Activated CD8-positive, alpha-beta memory T cell treated with anti-CD3 and anti-CD28 coated beads for 36 hours (primary cell): ENCODE data around the gene LRIT1. TPM values are rescaled to one million over a fixed set of nuclear protein-coding genes. Genes with fewer than 3 reads are reported as not detected.
"Not testable (repeated sequence)": the region's sequence is repeated elsewhere in the genome, so short reads cannot be mapped to it uniquely, and the experiment has no call there.

Source experiments
- CTCF ChIA-PET: fragments of 350-600 bp; sonication (Branson Sonifier 250); formaldehyde crosslinking; loops from one replicate; lab custom pipeline; 2021; ENCODE audit warnings: antibody characterized with exemption; lab: Charles Lee
- POLR2A ChIA-PET: fragments of 350-600 bp; sonication (Branson Sonifier 250); formaldehyde crosslinking; loops from one replicate; lab custom pipeline; 2021; ENCODE audit warnings: antibody characterized with exemption; lab: Charles Lee
- total RNA-seq, 2 experiments: library from RNA; stranded (reverse); gene quantifications; one replicate each; pipeline ENCODE4 v1.2.3, GENCODE V29; 2021

LRIT1 gene, protein sequence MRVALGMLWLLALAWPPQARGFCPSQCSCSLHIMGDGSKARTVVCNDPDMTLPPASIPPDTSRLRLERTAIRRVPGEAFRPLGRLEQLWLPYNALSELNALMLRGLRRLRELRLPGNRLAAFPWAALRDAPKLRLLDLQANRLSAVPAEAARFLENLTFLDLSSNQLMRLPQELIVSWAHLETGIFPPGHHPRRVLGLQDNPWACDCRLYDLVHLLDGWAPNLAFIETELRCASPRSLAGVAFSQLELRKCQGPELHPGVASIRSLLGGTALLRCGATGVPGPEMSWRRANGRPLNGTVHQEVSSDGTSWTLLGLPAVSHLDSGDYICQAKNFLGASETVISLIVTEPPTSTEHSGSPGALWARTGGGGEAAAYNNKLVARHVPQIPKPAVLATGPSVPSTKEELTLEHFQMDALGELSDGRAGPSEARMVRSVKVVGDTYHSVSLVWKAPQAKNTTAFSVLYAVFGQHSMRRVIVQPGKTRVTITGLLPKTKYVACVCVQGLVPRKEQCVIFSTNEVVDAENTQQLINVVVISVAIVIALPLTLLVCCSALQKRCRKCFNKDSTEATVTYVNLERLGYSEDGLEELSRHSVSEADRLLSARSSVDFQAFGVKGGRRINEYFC
- total RNA-seq: not detected

DNA sequence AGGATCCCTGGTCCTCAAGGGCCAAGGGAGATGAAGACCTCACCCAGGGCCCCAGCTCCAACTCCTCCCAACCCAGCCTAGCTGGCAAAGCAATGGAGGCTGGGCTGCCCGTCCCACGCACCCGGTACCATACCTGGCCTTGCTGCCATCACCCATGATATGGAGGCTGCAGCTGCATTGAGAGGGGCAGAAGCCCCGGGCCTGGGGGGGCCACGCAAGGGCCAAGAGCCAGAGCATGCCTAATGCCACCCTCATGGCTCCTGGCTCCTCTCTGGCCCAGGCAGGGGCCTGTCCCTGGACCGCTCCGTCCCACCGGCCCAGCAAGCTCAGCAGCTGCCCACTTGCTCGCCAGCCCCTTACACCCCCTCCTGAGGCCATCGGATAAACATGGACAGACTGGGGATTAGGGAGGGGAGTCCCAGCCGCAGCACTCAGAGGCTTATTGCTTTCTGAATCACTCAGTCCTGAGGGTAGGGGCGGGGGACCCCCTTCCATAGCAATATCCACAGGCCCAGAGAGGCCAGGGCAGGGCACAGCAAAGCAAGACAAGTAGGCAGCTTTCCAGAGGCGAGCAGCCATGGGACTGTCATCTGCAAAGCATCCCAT is at the start of gene LRIT1:
LRIT1 (minus strand) TSS at position 362 of the 606 bp plus-strand sequence; CDS start at position 255, 107 bp downstream.
- ChIA-PET CTCF (interaction anchor here (1.1 kb wide), 1 partner anchor 25 kb away, joined by 3 read pairs; no protein-coding TSS in a partner anchor), POLR2A (no interaction called here)

DNA sequence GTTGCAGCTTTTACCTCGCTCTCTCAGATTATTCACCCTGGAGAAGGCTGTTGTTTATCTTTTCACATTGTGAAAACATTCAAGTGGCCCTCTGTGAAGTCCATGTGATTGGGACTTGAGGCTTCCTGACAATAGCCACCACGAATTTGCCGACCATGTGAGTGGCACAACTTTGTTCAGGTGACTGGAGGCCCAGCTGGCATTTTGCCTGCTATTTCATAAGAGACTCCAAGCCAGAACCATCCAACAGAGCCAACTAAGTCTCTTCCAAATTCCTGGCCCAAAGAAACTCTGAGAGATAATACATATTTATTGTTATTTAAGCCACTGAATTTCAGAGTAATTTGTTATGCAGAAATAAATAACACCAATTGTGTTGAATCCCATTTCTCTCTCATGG is 48.9 kb upstream of the LRIT1 start:
- ChIA-PET CTCF (interaction anchor here (1.3 kb wide), 1 partner anchor 23 kb away, joined by 4 read pairs; no protein-coding TSS in a partner anchor), POLR2A (no interaction called here)

DNA sequence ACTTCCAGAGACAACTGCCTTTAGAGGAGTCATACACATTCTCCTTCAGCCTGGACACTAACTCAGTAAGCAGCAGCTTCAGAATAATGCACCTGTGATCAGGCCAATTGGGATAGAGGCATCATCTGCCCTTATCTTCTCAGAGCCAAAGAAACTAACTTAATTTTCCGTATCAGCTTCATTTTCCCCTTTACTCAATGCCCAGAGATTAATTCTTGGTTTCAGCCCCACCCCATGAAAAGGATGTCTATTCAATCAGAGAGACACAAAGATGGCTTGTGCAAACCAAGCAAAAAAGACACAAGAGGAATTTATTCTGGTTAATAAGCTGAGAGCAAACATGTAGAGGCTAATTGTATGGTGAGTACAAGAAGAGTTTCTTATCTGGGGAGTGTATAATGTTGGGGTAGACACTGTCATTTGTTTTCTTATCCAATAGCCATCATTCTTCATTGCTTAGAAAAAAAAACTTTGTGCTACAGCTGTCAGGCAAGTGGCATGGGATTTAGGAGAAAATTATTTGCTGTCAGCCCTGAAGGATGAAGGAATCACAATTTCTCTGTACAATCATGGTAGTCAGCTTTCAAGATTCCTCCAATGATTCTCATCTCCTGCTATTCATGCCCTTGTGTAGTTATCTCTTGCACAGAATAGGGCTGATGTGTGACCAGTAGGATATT is 48.3 kb upstream of the LRIT1 start:
- CTCF ChIA-PET: interaction anchor here (1.3 kb wide), 1 partner anchor 22 kb away, joined by 4 read pairs; no protein-coding TSS in a partner anchor
- POLR2A ChIA-PET: no interaction called here

DNA sequence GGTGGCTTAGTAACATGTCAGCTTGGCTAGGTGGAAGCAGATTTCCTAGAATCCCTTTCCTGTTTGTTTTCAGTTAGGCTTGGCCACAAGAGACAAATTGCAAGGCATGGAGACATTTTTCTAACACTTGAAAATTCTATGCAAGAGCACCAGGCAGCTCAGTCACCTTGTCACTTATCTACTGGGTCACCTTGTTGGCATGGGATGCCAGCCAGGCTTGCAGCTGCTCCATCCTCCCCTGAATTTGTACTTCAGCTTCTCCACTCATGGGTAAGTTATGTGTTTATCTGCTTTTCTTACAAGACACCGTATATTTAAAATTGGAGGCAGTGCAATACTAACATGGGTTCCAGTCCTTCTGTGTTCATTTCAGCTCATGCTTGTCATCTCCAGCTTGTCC is 46.8 kb upstream of the LRIT1 start:
- ChIA-PET CTCF (no interaction called here), POLR2A (no interaction called here)

DNA sequence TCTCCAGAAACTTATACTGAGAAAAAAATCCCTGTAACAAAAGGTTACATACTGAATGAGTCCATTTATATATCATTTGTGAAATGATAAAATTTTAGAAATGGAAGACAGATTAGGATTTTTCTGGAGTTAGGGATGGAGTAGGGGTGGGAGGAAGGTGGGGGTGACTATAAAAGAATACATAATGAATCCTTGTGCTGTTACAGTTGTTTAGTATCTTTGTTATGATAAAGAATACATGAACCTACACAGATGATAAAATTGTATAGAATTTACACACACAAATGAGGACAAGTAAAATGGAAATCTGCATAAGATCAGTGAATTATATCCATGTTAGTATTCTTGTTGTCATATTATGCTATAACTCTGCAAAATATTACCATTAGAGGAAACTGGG is 45.3 kb upstream of the LRIT1 start:
- POLR2A ChIA-PET: no interaction called here
- CTCF ChIA-PET: no interaction called here

DNA sequence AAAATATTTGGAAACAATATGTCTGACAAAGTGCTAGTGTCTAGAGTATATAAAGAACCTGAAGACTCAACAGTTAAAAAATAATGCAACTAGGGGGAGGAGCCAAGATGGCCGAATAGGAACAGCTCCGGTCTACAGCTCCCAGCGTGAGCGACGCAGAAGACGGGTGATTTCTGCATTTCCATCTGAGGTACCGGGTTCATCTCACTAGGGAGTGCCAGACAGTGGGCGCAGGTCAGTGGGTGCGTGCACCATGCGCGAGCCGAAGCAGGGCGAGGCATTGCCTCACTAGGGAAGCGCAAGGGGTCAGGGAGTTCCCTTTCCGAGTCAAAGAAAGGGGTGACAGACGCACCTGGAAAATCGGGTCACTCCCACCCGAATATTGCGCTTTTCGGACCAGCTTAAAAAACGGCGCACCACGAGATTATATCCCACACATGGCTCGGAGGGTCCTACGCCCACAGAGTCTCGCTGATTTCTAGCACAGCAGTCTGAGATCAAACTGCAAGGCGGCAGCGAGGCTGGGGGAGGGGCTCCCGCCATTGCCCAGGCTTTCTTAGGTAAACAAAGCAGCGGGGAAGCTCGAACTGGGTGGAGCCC is 38.6 kb upstream of the LRIT1 start:
- CTCF ChIA-PET: not testable (repeated sequence)

DNA sequence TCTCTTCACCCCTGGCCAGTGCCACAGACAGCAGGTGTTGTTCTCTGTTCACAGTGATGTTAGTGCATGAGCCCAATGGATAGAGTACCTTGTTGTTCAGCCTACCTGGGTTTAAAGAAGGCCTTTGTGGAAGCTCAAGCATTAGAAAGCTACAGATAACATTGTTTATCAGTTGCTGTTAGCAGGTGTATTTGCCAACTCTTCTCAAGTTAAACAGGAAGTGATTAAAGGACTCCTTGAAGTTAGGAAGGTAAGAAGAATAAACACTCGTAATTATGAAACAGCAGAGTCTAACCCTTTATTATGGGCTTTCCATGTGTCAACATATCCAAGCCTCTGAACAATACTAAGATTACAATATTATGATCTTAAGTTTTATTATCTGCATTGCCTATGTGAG is 29.4 kb upstream of the LRIT1 start:
- CTCF ChIA-PET: no interaction called here
- POLR2A ChIA-PET: no interaction called here

More for the DNA sequence above, 38.6 kb upstream of the LRIT1 start:
- POLR2A ChIA-PET: not testable (repeated sequence)

DNA sequence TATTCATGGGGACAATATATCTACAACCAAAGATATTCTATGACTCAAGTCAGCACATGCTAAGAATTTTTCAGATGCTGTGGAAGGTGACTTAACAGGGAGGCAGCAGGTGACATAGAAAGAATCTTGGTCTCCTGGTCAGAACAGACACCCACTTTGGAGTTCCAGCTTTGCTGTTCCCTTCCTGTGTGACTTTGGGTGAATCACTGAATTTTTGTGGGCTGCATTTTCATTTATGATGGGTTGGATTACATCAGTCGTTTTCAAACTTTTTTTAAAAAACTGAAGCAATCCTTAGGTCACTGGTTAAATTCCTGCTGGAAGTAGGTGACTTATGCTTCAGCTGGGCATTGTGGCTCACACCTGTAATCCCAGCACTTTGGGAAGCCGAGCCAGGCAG is 28.4 kb upstream of the LRIT1 start:
- POLR2A ChIA-PET: no interaction called here
- CTCF ChIA-PET: no interaction called here

DNA sequence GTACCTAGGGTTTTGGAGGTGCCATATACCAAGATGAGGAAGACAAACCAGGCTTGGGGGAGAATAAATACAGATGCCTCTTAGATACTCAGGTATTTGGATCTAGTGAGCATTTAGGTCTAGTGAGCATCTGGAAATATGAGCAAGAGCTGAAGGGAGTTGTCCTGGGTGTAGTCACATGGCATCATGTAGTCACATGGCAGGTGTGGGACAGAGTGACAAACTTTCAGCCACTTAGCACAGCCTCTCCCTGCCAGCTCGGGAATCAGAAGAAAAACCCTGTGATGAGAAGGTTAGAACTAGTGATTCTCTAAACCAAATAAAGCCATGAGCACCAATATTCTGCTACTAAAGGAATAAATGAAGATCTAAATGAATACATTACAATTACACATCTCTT is 27.8 kb upstream of the LRIT1 start:
- ChIA-PET CTCF (no interaction called here), POLR2A (no interaction called here)

DNA sequence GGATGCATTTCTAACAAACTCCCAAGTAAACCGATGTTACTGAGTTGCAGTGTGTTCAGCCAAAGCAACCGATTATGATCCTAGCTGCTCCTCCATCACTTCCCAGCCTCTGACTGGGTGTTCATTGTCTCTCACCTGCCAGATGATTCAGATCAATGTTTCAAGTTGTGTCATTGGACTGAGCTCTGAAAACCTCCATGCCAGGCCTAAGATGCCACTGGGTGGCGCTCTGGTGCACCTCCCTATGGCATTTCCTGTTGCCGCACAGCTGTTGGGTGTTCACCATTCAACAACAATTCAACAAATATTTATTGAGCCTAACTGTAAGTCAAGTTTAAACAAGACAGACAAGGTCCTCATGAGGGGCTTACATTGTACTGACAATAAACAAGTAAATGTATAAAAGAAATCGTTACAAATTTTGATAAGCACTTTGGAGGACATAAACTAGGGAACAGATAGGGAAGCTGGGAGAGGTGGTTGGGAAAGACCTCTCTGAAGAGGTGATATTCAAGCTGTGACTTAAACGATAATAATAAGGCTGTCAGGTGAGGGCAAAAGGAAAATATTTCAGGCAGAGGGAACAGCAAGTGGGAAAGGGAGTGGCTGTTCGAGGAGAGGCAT is 26.3 kb upstream of the LRIT1 start:
- CTCF ChIA-PET: interaction anchor here (0.6 to 5.9 kb wide), 11 partner anchors 11 to 491 kb away, joined by 3 to 83 read pairs (median 4); partner anchors contain the start of gene CCSER2
- POLR2A ChIA-PET: interaction anchor here (1.3 kb wide), 1 partner anchor 60 kb away, joined by 3 read pairs; the partner anchor contains the start of gene CCSER2

DNA sequence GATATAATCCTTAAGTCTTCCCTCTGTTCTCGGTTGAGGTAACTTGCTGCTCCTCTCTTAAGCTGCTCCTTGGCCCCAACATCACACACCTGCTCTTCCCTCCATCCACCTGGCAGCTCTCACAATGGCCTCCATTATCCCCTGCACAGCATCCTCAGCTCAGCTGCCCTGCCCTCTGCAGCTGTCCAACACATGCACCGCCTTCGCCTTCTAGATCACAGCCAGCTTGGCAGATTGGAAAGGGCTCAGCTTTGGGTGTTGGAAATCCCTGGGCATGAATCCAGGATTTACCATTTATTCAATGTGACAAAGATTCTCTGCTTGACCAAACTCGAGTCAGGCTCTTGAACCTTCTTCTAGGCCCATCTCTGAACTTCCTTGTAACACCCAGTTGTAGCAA is 24.1 kb upstream of the LRIT1 start:
- ChIA-PET POLR2A (no interaction called here), CTCF (interaction anchor here (0.9 to 5.9 kb wide), 7 partner anchors 7 to 273 kb away, joined by 3 to 83 read pairs (median 5); partner anchors contain the start of gene CCSER2)

DNA sequence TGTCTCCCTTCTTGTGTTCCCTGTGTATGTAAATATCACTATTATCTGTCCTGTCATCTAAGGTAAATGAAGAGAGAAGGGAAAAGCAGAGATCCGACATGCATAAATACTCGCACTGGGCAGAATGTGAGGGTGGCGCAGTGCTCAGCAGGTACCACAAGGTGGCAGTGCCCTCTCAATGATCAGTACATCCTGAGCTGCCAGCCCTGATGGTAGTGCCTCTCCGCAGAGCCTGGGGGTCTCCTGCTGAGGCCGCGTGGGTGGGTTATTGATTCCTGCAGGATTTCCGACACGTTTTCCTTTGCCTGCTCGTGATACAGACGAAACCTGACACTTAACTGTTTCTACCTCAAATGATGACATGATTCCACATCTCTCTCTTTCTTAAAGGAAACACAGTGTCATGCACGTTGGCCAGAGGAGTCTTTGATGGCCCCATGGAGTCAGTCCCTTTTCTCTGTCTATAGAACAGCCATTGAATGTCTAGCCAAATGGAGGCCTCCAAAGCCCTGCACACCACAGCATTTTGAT is 23.3 kb upstream of the LRIT1 start:
- POLR2A ChIA-PET: no interaction called here
- CTCF ChIA-PET: interaction anchor here (0.6 to 5.9 kb wide), 16 partner anchors 8 to 284 kb away, joined by 3 to 83 read pairs (median 4); partner anchors contain the start of gene CCSER2

DNA sequence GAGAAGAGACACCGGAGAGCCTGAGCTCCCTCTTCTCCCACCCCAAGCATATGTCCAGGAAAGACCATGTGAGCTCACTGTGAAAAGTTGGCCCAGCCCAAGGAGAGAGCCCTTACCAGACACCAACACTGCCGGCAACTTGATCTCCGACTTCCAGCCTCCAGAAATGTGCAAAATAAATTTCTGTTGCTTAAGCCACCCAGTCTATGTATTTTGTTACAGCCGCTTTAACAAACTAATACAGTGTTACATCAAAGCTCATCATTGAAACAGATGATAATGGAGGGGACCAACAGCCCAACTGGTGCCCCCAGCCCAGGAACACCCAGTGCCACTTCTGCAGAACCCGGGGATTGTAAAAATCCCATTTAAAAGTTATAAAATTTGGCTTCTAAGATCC is 22.4 kb upstream of the LRIT1 start:
- ChIA-PET POLR2A (interaction anchor here (0.6 kb wide), 1 partner anchor 172 kb away, joined by 6 read pairs; no protein-coding TSS in a partner anchor), CTCF (interaction anchor here (0.9 to 5.9 kb wide), 6 partner anchors 9 to 274 kb away, joined by 3 to 83 read pairs (median 6); no protein-coding TSS in a partner anchor)

DNA sequence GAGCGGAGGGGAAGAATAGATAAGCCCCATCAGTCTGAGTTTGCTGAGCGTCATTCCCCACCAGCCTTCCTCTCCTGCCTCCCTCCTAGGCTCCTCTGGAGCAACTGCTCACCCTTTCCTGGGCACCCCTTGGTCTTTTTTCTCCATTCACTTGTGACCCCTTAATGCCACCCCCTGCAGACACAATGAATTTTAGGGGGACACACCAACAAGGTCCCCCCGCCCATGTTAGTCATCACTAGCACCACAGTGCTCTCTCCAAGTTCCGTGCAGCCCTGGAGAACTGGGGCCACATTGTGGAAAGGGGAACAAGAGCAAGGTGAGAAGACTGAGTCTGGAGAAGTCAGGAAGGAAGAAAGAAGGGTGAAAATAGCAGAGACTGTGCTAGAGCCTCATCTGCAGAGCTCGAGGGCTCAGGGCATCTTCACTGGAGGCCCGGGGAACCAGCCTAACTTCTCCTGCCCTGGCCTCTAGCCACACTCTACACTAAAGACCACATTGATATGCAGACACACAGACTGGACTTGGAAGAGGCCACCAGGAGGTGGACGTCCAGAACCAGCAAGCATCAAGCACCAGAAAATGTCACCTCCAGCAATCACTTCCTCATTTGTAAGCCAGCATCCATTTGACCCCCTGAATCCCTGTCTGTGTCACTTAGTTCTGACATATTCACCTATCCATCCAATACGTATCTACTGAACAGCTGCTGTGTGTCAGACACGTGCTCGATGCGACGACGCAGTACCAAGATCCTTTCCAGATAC is 21.0 kb upstream of the LRIT1 start:
- POLR2A ChIA-PET: no interaction called here

DNA sequence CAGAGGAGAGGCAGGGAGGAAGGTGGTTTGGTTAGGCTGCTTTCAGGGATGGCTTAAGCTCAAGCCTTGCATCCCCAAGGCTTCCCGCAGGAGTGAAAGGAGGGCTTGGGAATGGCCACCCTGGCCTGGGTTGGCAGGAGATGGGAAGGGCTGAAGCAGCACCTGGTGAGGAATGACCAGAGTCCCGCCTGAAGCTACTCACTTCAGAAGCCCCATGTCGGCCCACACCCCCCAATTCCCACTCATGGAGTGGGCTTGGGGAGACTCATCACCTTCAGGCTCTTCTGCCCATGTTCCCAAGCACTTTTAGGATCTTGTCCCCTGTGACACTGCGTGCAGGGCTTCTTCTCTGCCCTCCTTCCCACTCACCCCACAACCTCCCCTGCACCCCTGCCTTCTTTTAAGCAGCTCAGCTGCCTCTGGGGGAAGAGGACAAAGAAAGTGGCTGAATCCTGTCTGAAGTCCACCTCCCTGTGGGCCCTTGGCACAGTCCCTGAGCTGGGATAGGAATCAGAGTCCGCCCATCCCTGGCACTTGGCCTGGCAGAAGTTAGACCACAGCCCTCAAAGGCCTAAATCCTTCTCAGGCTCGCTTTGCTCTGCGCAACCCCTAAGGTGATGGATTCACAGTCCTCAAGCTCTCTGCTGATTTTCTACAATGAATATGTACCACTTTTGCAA is 20.0 kb upstream of the LRIT1 start:
- POLR2A ChIA-PET: no interaction called here
- CTCF ChIA-PET: interaction anchor here (0.8 to 1.8 kb wide), 2 partner anchors 276 to 281 kb away, joined by 3 to 6 read pairs; no protein-coding TSS in a partner anchor

More for the DNA sequence above, 21.0 kb upstream of the LRIT1 start:
- CTCF ChIA-PET: interaction anchor here (0.8 to 5.9 kb wide), 2 partner anchors 276 to 280 kb away, joined by 3 to 83 read pairs; no protein-coding TSS in a partner anchor

DNA sequence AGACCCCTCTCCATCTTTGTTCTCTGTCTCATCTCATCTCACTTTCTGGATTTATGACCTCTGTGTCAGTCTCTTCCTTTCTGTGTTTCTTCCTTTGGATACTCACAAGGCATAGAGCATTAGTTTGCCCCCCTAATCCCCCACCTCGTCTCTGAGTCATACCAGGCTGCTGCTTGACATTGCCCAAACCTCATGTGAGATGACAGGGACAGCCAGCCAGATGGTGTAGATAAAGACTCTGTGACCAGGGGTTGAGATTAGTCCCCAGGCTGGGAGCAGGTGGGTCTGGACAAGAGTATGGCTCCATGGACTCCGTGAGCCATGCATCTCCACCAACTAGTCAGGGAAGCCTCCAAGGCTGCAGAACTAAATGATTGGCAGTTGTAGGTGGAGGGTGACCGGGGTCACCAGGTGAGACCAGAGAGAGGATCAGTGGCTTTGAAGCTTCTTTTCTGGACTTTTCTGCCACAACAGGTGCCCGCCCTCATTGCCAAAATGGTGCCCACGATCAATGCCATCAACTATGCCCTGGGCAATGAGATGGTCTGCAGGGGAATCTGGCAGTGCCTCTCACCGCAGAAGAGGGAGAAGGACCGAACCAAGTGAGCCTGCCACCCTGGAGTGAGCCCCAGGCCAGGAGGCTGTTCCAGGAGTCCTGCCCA is 16.8 kb upstream of the LRIT1 start:
- ChIA-PET CTCF (interaction anchor here (1.6 kb wide), 1 partner anchor 279 kb away, joined by 5 read pairs; no protein-coding TSS in a partner anchor), POLR2A (no interaction called here)
